Measurements from ENCODE around the gene LBR. TPM values are rescaled to one million over a fixed set of nuclear protein-coding genes. Genes with fewer than 3 reads are reported as not detected.

Gene LBR
- total RNA-seq, 4 donors from 2014 or later: 18.5 to 57.2 (median 29.8) TPM

DNA sequence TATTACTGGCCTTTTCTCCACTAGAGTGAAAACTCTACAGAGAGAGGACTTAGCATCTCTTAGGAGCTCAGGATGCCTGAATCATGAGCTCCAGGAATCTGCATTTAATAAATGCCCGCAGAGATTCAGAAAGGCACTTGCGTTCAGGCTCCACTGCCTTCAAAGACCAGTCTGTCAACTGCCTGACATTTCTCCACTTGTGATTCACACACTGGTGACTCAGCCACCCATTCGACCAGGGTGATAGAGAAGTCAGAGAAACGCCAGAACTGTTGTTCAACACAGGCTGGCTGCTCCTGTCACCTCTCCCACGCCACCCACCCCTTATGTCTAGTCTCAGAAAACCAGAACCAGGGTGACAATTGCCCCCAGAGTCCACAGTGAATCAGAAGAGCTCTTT lies 26.9 kb upstream of the LBR start:
- H3K27ac ChIP-seq: peak overlapping the region; percentile 72
- WGBS: 16% methylated on average over 5 of the region's 5 CpGs

DNA sequence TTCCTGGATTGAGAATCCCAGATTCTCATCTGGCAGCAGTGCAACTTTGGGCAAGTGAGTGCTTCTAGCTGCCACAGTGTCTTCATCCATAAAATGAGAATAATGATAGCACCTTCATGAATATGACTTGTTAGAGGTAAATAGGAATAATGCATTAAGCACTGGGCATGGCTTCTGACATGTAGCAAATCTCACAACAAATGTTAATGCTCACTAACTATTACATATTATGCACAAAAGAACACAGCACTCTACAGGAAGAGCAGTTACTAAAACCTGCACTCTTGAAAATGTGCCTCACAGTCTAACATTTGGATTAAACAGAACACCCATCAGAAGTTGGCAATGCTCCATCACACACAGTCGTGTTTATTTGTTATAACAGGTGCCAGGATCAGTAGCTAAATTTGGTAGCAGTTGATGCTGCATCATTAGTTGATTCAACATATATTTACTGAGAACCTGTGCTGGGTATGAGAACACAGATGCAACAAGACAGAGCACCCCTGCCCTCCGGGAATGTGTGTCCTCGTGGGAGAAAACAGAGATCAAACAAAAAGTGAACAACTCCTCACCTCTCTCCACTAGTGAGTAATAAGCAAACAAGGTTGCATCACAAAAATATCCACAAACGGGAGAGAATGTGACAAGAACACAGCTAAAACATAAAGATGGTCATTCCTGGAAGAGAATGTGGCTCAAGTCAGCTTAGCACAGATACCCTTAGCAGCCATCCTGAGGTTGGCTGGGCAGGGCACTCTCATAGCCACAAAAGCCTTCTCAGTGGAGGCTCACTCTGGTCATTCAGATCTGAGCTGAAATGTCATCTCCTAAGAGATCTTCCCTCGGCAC lies 26.2 kb upstream of the LBR start:
- peak in 1 of 2 donors; percentile 53 for DNase-seq (ENCODE audit: low spot score in 2 of 2)
- H3K27ac ChIP-seq: peak overlapping the region; percentile 72
- TF ChIP-seq POLR2AphosphoS5 (IDR thresholded peaks at IDR 0.05): no peak
- no peak for TF ChIP-seq EP300 (IDR thresholded peaks at IDR 0.05)
- TF ChIP-seq, protein P1, sequence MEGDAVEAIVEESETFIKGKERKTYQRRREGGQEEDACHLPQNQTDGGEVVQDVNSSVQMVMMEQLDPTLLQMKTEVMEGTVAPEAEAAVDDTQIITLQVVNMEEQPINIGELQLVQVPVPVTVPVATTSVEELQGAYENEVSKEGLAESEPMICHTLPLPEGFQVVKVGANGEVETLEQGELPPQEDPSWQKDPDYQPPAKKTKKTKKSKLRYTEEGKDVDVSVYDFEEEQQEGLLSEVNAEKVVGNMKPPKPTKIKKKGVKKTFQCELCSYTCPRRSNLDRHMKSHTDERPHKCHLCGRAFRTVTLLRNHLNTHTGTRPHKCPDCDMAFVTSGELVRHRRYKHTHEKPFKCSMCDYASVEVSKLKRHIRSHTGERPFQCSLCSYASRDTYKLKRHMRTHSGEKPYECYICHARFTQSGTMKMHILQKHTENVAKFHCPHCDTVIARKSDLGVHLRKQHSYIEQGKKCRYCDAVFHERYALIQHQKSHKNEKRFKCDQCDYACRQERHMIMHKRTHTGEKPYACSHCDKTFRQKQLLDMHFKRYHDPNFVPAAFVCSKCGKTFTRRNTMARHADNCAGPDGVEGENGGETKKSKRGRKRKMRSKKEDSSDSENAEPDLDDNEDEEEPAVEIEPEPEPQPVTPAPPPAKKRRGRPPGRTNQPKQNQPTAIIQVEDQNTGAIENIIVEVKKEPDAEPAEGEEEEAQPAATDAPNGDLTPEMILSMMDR (IDR thresholded peaks at IDR 0.05): no peak
- no peak for TF ChIP-seq POLR2A (IDR thresholded peaks at IDR 0.05)
- 41% methylated on average over 5 of the region's 5 CpGs for WGBS
- H3K9me3 ChIP-seq: no peaks in the 10 kb centered on the region
- no peaks in the 10 kb centered on the region for H3K36me3 ChIP-seq
- H3K27me3 ChIP-seq: no peaks in the 10 kb centered on the region
- peaks cover 20% of the 10 kb centered on the region for H3K4me1 ChIP-seq
- H3K4me3 ChIP-seq: no peak overlapping the region

More for the DNA sequence above, 26.9 kb upstream of the LBR start:
- Histone ChIP-seq H3K27me3 (no peaks in the 10 kb centered on the region), H3K36me3 (no peaks in the 10 kb centered on the region), H3K4me3 (no peak overlapping the region), H3K9me3 (no peaks in the 10 kb centered on the region), H3K4me1 (peaks cover 15% of the 10 kb centered on the region)
- peak in 1 of 2 donors; percentile 55 for DNase-seq (ENCODE audit: low spot score in 2 of 2)
- TF ChIP-seq POLR2AphosphoS5 (IDR thresholded peaks at IDR 0.05): no peak
- TF ChIP-seq, protein P1 (IDR thresholded peaks at IDR 0.05): no peak
- TF ChIP-seq EP300 (IDR thresholded peaks at IDR 0.05): no peak
- no peak for TF ChIP-seq POLR2A (IDR thresholded peaks at IDR 0.05)

DNA sequence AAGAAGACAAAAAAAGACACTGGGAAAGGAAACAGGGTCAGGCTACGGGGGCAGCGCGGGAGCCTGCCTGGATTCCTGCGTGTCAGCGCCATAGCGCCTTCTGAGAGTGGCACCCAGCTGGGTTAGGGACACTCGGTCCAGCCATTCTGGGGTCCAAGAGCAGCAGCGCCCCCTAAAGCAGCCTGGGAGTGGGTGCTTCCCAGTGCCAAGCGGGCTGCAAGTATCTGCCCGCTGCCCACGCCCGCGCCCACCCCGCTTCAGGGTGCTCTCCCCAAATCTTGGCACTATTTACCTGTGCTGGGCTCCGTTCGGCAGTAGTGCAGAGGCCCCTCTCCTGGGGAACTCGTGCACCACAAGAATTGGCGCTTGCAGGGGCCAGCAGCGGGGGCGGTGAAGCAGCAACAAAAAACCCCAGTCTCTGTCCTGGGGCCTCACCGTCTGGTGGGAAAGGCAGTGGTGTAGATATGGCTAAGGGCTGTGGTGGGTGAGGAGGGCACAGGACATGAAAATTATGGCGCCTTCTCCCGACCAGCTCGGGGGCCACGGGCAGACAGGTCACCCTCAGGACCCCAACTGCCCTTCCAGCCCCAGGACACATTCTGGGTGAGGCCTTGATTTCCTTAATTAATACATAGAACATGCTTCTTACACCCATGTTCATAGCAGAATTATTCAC lies 24.1 kb upstream of the LBR start:
- H3K9me3 ChIP-seq: no peaks in the 10 kb centered on the region
- no peak overlapping the region for H3K27ac ChIP-seq
- H3K4me1 ChIP-seq: peaks cover 40% of the 10 kb centered on the region
- peak in 1 of 2 donors; percentile 49 for DNase-seq (ENCODE audit: low spot score in 2 of 2)
- 80% methylated on average over 21 of the region's 25 CpGs for WGBS
- H3K36me3 ChIP-seq: no peaks in the 10 kb centered on the region
- H3K27me3 ChIP-seq: no peaks in the 10 kb centered on the region
- no peak for TF ChIP-seq POLR2A (IDR thresholded peaks at IDR 0.05)
- TF ChIP-seq, protein P1 (IDR thresholded peaks at IDR 0.05): no peak
- no peak for TF ChIP-seq EP300 (IDR thresholded peaks at IDR 0.05)
- no peak for TF ChIP-seq POLR2AphosphoS5 (IDR thresholded peaks at IDR 0.05)
- H3K4me3 ChIP-seq: no peak overlapping the region

DNA sequence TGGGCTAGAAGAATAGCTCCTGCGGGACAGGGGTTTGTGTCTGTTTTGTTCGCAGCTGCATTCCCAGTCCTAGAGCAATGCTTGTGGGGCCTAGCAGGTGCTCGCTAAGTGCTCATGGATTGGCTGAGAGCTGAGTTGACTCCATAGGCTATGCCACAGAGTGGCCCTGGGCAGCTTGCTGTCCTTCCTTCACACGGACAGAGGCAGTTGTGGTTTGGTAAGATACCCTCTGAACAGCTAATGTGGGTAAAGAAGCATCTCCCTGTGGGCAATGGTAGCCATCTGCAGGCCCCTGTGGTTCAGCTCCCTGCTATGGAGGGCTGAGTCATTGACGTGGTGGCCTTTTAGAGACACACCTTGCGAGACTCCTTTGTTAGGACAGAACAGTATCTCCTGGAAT lies 23.5 kb upstream of the LBR start:
- Histone ChIP-seq H3K27ac (no peak overlapping the region), H3K4me1 (peaks cover 47% of the 10 kb centered on the region), H3K36me3 (no peaks in the 10 kb centered on the region), H3K27me3 (no peaks in the 10 kb centered on the region), H3K4me3 (no peak overlapping the region), H3K9me3 (no peaks in the 10 kb centered on the region)
- 80% methylated on average over 6 of the region's 6 CpGs for WGBS
- TF ChIP-seq POLR2AphosphoS5 (IDR thresholded peaks at IDR 0.05): no peak
- TF ChIP-seq EP300 (IDR thresholded peaks at IDR 0.05): no peak
- TF ChIP-seq POLR2A (IDR thresholded peaks at IDR 0.05): no peak
- TF ChIP-seq, protein P1 (IDR thresholded peaks at IDR 0.05): no peak
- no peak for DNase-seq (ENCODE audit: low spot score in 2 of 2)

Measured in suprapubic skin (tissue), 4 donors.